Stimulated activated CD4-positive, alpha-beta T cell treated with anti-CD3 and anti-CD28 coated beads, Interleukin-1b, Interleukin-23, amount 100 ng/mL, for 48 hours (primary cell): Measurements from ENCODE around the gene ZRANB3.
"Not testable (repeated sequence)": the region's sequence is repeated elsewhere in the genome, so short reads cannot be mapped to it uniquely, and the experiment has no call there.

Experiments
- DNase-seq: peaks from one replicate; pipeline ENCODE4 v3.0.0-alpha.2; 2020

The ZRANB3 gene

GRCh38 chr2:135121016-135121657 lies 409.9 kb downstream of the ZRANB3 start:
- DNase-seq = no peak

GRCh38 chr2:135119582-135119981 lies 411.4 kb downstream of the ZRANB3 start:
- no peak for DNase-seq

- DNase-seq = no peak
Observed at GRCh38 chr2:135113322-135113721, 417.7 kb downstream of the ZRANB3 start.

- not testable (repeated sequence) for DNase-seq
Observed at GRCh38 chr2:135105513-135106316, 425.3 kb downstream of the ZRANB3 start.

- no peak for DNase-seq
Observed at GRCh38 chr2:135103843-135104242, 427.2 kb downstream of the ZRANB3 start.

GRCh38 chr2:135099802-135100483 lies 431.1 kb downstream of the ZRANB3 start:
- DNase-seq = no peak

- DNase-seq = no peak
Observed at GRCh38 chr2:135097532-135098231, 433.3 kb downstream of the ZRANB3 start.

- no peak for DNase-seq
Observed at GRCh38 chr2:135096665-135097446, 434.2 kb downstream of the ZRANB3 start.

- no peak for DNase-seq
Observed at GRCh38 chr2:135095591-135095990, 435.4 kb downstream of the ZRANB3 start.

- no peak for DNase-seq
Observed at GRCh38 chr2:135094508-135094907, 436.5 kb downstream of the ZRANB3 start.

- DNase-seq = no peak
Observed at GRCh38 chr2:135093670-135094330, 437.2 kb downstream of the ZRANB3 start.

- DNase-seq = no peak
Observed at GRCh38 chr2:135093193-135093592, 437.8 kb downstream of the ZRANB3 start.

- no peak for DNase-seq
Observed at GRCh38 chr2:135091681-135092080, 439.3 kb downstream of the ZRANB3 start.

- DNase-seq = not testable (repeated sequence)
Observed at GRCh38 chr2:135089597-135089996, 441.4 kb downstream of the ZRANB3 start.
